Measurements from ENCODE around the gene CDCA7.
"Not testable (repeated sequence)": the region's sequence is repeated elsewhere in the genome, so short reads cannot be mapped to it uniquely, and the experiment has no call there.

The CDCA7 gene

GRCh38 chr2:173407176-173407575 lies 52.5 kb downstream of the CDCA7 start:
- no peak for DNase-seq

- DNase-seq, result no peak
Observed at GRCh38 chr2:173407646-173408045, 53.0 kb downstream of the CDCA7 start.

- no peak for DNase-seq
Observed at GRCh38 chr2:173410579-173410978, 55.9 kb downstream of the CDCA7 start.

- DNase-seq, result no peak
Observed at GRCh38 chr2:173412628-173413027, 58.0 kb downstream of the CDCA7 start.

GRCh38 chr2:173414823-173415322 lies 60.2 kb downstream of the CDCA7 start:
- DNase-seq, result no peak

GRCh38 chr2:173415431-173416381 lies 61.0 kb downstream of the CDCA7 start:
- DNase-seq, result no peak

GRCh38 chr2:173416415-173417152 lies 61.9 kb downstream of the CDCA7 start:
- DNase-seq, result not testable (repeated sequence)

GRCh38 chr2:173417341-173417740 lies 62.7 kb downstream of the CDCA7 start:
- no peak for DNase-seq

- no peak for DNase-seq
Observed at GRCh38 chr2:173417802-173418201, 63.1 kb downstream of the CDCA7 start.

Data from NCI-H1105 (cell line).